Astrocyte of the spinal cord (primary cell): ENCODE measurements around the gene WSB2.
A peak's percentile ranks its signal among the peaks of the same experiment; 100 is the strongest.

Experiments used
- DNase-seq: peaks from one replicate; pipeline ENCODE4 v3.0.0; 2011; ENCODE audit warnings: low read depth, low spot score
- H3K4me3 ChIP-seq: 2 replicates; pipeline ENCODE4 v1.5.1; 2011; ENCODE audit warnings: low read depth, mild to moderate bottlenecking, low read length, moderate library complexity
- in situ Hi-C: cut with HindIII; loops from 2 replicates; pipeline ENCODE4 v1.10.0; 2017; ENCODE audit warnings: low sequenced_read_pairs
- TF ChIP-seq, protein P1 (sequence below): IDR thresholded peaks from 2 replicates; pipeline ENCODE4 v1.5.1; 2012; ENCODE audit warnings: low read depth, mild to moderate bottlenecking, low read length, inconsistent platforms

The WSB2 gene

GRCh38 chr12:118102609-118103008 is 41.6 kb upstream of the WSB2 start:
- in situ Hi-C loops: no loop called here
- H3K4me3 ChIP-seq: peak overlapping the region; percentile 64
- TF ChIP-seq, protein P1, sequence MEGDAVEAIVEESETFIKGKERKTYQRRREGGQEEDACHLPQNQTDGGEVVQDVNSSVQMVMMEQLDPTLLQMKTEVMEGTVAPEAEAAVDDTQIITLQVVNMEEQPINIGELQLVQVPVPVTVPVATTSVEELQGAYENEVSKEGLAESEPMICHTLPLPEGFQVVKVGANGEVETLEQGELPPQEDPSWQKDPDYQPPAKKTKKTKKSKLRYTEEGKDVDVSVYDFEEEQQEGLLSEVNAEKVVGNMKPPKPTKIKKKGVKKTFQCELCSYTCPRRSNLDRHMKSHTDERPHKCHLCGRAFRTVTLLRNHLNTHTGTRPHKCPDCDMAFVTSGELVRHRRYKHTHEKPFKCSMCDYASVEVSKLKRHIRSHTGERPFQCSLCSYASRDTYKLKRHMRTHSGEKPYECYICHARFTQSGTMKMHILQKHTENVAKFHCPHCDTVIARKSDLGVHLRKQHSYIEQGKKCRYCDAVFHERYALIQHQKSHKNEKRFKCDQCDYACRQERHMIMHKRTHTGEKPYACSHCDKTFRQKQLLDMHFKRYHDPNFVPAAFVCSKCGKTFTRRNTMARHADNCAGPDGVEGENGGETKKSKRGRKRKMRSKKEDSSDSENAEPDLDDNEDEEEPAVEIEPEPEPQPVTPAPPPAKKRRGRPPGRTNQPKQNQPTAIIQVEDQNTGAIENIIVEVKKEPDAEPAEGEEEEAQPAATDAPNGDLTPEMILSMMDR: no peak
- DNase-seq: no peak

DNA sequence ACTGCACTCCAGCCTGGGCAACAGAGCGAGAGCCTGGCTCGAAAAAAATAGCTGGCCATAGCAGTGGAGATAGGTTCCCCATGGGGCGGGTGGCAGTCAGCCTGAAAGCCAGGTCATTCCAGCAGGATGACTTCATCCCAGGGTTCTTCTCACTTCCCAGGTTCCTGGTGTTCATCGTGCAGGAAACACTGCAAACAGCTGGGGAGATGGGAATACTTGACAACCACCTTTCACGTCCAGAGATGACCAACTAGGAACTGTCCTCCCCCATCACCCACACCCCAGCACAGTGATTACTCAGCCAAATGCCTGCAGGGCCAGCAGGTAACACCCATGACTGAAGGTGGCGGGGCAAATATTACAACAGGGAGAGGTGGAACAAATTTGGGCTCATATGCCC is 41.1 kb upstream of the WSB2 start:
- DNase-seq: no peak
- H3K4me3 ChIP-seq: no peak overlapping the region
- in situ Hi-C loops: no loop called here
- TF ChIP-seq, protein P1: no peak

GRCh38 chr12:118101051-118101450 is 40.1 kb upstream of the WSB2 start:
- TF ChIP-seq, protein P1: no peak
- no peak overlapping the region for H3K4me3 ChIP-seq
- no peak for DNase-seq
- in situ Hi-C loops: no loop called here

DNA sequence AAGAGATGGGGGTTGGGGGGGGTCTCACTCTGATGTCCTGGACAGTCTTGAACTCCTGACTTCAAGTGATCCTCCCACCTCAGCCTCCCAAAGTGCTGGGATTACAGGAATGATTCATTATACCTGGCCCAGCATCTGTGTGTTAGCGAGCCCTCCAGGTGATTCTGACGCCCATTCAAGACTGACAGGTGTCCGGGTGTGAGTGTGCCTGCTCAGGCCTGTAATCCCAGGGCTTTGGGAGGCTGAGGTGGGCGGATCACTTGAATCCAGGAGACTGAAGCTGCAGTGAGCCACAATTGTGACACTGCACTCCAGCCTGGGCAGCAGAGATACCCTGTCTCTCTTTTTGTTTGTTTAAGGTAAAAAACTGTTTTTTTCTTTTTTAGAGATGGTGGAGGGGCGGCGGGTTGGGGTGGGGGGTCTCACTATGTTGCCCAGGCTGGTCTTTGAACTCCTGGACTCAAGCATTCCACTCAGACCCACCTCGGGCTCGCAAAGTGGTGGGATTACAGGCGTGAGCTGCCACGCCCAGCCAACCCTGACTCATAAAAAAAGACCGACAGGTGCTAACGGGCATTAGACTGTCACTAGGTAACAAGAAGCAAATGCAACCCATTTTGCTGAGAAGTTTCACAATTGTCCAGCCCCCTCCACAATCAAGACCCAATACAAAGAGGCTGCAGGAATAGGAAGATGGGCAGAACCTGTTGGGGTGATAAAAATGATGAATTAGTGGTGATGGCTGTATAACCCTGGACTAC is 38.1 kb upstream of the WSB2 start:
- TF ChIP-seq, protein P1: no peak
- H3K4me3 ChIP-seq: no peak overlapping the region
- in situ Hi-C loops: no loop called here
- no peak for DNase-seq

DNA sequence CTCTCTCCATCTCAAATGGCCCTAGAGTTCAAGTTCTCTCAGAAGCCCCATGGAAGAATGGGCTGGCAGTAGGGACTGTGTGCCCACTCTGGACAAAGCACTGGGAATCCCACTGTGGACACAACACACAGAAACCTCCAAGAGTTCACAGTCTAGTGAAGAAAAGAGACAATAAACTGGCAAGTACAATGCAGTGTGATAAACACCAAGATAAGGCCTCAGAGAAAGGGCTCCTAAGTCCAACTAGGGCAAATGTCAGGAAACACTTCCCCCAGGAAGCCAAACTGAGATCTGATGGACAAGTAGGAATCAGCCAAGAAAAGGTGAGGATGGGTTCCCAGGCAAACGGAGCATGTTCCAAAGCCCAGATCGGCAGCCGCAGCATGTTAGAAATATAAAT is 37.4 kb upstream of the WSB2 start:
- TF ChIP-seq, protein P1: no peak
- in situ Hi-C loops: no loop called here
- no peak overlapping the region for H3K4me3 ChIP-seq
- DNase-seq: no peak

DNA sequence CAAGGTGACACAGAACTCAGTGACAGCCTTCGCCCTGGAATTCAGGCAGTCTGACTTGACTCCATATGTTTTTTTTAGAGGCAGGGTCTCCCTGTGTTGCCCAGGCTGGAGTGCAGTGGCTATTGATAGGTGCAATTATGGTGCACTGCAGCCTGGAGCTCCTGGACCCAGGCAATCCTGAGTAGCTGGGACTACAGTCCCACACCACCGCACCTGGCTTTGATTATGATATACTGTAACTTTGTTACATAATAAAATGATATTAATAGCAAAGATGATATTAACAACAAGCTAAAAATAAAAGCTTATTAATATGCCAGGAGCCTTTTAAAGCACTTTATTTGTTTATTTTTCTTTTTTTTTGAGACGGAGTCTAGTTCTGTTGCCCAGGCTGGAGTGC is 33.1 kb upstream of the WSB2 start:
- in situ Hi-C loops: no loop called here
- TF ChIP-seq, protein P1: no peak
- H3K4me3 ChIP-seq: no peak overlapping the region
- no peak for DNase-seq
